ENCODE measurements around the gene HHAT.

Gene HHAT

DNA sequence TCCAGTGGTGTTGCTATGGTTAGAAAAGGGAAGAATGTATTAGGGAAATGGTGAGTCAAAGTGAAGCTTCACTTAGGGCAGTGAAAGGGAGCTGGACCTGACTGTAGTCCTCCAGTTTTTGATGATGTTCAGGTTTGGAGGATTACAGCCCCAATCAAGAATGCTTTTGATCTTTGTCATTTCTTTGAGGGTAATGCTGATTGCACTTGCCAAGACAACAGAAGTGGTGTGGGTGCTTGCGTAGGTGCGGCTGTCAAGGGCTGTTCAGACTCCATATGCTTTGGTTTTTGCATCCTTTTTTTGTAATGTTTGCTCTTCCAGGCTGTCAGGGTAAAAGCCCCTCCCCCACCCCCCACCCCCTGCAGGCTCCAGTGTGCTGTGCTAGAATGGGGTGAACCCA lies 38.9 kb downstream of the HHAT start:
- TF ChIP-seq, protein P1, sequence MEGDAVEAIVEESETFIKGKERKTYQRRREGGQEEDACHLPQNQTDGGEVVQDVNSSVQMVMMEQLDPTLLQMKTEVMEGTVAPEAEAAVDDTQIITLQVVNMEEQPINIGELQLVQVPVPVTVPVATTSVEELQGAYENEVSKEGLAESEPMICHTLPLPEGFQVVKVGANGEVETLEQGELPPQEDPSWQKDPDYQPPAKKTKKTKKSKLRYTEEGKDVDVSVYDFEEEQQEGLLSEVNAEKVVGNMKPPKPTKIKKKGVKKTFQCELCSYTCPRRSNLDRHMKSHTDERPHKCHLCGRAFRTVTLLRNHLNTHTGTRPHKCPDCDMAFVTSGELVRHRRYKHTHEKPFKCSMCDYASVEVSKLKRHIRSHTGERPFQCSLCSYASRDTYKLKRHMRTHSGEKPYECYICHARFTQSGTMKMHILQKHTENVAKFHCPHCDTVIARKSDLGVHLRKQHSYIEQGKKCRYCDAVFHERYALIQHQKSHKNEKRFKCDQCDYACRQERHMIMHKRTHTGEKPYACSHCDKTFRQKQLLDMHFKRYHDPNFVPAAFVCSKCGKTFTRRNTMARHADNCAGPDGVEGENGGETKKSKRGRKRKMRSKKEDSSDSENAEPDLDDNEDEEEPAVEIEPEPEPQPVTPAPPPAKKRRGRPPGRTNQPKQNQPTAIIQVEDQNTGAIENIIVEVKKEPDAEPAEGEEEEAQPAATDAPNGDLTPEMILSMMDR (IDR thresholded peaks at IDR 0.05; ENCODE audit: low read depth, low read length) = no peak
- DNase-seq (ENCODE audit: low read depth, low spot score) = no peak
- in situ Hi-C loops (cut with HindIII; ENCODE audit: low sequenced_read_pairs) = no loop called here
- no peak overlapping the region for H3K4me3 ChIP-seq (ENCODE audit: low read depth, low read length)

- in situ Hi-C loops (cut with HindIII; ENCODE audit: low sequenced_read_pairs) = no loop called here
- no peak overlapping the region for H3K4me3 ChIP-seq (ENCODE audit: low read depth, low read length)
- no peak for DNase-seq (ENCODE audit: low read depth, low spot score)
- TF ChIP-seq, protein P1 (IDR thresholded peaks at IDR 0.05; ENCODE audit: low read depth, low read length) = no peak
These were observed 40.7 kb downstream of the HHAT start for GRCh38 chr1:210369425-210369824.

- TF ChIP-seq, protein P1 (IDR thresholded peaks at IDR 0.05; ENCODE audit: low read depth, low read length) = no peak
- in situ Hi-C loops (cut with HindIII; ENCODE audit: low sequenced_read_pairs) = no loop called here
- DNase-seq (ENCODE audit: low read depth, low spot score) = no peak
- no peak overlapping the region for H3K4me3 ChIP-seq (ENCODE audit: low read depth, low read length)
These were observed 43.2 kb downstream of the HHAT start for GRCh38 chr1:210371916-210372315.

GRCh38 chr1:210372491-210372890 lies 43.8 kb downstream of the HHAT start:
- TF ChIP-seq, protein P1 (IDR thresholded peaks at IDR 0.05; ENCODE audit: low read depth, low read length) = no peak
- no peak for DNase-seq (ENCODE audit: low read depth, low spot score)
- in situ Hi-C loops (cut with HindIII; ENCODE audit: low sequenced_read_pairs) = no loop called here
- no peak overlapping the region for H3K4me3 ChIP-seq (ENCODE audit: low read depth, low read length)

GRCh38 chr1:210372931-210373627 lies 44.4 kb downstream of the HHAT start:
- TF ChIP-seq, protein P1 (IDR thresholded peaks at IDR 0.05; ENCODE audit: low read depth, low read length) = no peak
- H3K4me3 ChIP-seq (ENCODE audit: low read depth, low read length) = no peak overlapping the region
- DNase-seq (ENCODE audit: low read depth, low spot score) = no peak
- in situ Hi-C loops (cut with HindIII; ENCODE audit: low sequenced_read_pairs) = no loop called here

DNA sequence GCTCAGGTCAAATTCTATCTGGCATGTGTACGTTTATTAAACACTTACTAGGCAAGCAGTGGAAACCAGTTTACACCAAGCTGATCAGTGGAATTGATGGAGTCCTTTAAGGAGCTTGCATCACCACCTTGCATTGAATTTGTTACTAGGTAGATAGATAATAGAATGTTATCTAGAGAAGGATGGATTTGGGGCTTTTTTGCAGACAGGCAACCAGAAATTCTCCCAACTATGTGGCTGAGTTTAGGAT lies 44.9 kb downstream of the HHAT start:
- TF ChIP-seq, protein P1 (IDR thresholded peaks at IDR 0.05; ENCODE audit: low read depth, low read length) = no peak
- in situ Hi-C loops (cut with HindIII; ENCODE audit: low sequenced_read_pairs) = no loop called here
- no peak overlapping the region for H3K4me3 ChIP-seq (ENCODE audit: low read depth, low read length)
- DNase-seq (ENCODE audit: low read depth, low spot score) = no peak
